HEK293T (cell line): Measurements from ENCODE around the gene PRIMA1.

ENCODE experiments used
- CTCF ChIA-PET: fragments of 350-600 bp; formaldehyde crosslinking; extraction: SDS; loops from one replicate; lab custom pipeline; 2021; ENCODE audit warnings: antibody characterized with exemption, inconsistent platforms; lab: Yijun Ruan, JAX
- POLR2A ChIA-PET: fragments of 350-600 bp; formaldehyde crosslinking; extraction: SDS; loops from one replicate; lab custom pipeline; 2020; ENCODE audit warnings: antibody characterized with exemption, inconsistent platforms; lab: Yijun Ruan, JAX
- DNase-seq: peaks from one replicate; pipeline ENCODE4 v3.0.0; 2012; ENCODE audit warnings: mixed read lengths; ENCODE audit errors: extremely low spot score
- ARNT ChIP-seq: fragments of 450-650 bp; IDR thresholded peaks from 2 replicates; pipeline ENCODE4 v1.6.1; 2017; ENCODE audit warnings: mild to moderate bottlenecking
- BHLHE40 ChIP-seq: fragments of 450-650 bp; IDR thresholded peaks from 2 replicates; pipeline ENCODE4 v1.6.1; 2016; ENCODE audit warnings: mild to moderate bottlenecking, moderate library complexity, borderline replicate concordance
- CTBP1 ChIP-seq: fragments of 450-650 bp; IDR thresholded peaks from 2 replicates; pipeline ENCODE4 v1.6.1; 2016; ENCODE audit warnings: borderline replicate concordance
- ELF4 ChIP-seq: fragments of 450-650 bp; IDR thresholded peaks from 2 replicates; pipeline ENCODE4 v1.6.1; 2017; ENCODE audit warnings: antibody characterized with exemption
- FOXA1 ChIP-seq: fragments of 450-650 bp; IDR thresholded peaks from 2 replicates; pipeline ENCODE4 v1.6.1; 2016; ENCODE audit warnings: mild to moderate bottlenecking
- FOXK2 ChIP-seq: fragments of 450-650 bp; IDR thresholded peaks from 2 replicates; pipeline ENCODE4 v1.6.1; 2016; ENCODE audit warnings: mild to moderate bottlenecking
- FOXM1 ChIP-seq: fragments of 450-650 bp; IDR thresholded peaks from 2 replicates; pipeline ENCODE4 v1.6.1; 2017; ENCODE audit warnings: mild to moderate bottlenecking, borderline replicate concordance
- HDGF ChIP-seq: fragments of 450-650 bp; IDR thresholded peaks from 2 replicates; pipeline ENCODE4 v1.6.1; 2017; ENCODE audit warnings: antibody characterized with exemption, borderline replicate concordance
- L3MBTL2 ChIP-seq: fragments of 450-650 bp; conservative IDR thresholded peaks from 2 replicates; pipeline ENCODE4 v1.6.1; 2016; ENCODE audit warnings: mild to moderate bottlenecking
- LEF1 ChIP-seq: fragments of 450-650 bp; IDR thresholded peaks from 2 replicates; pipeline ENCODE4 v1.6.1; 2017; ENCODE audit warnings: mild to moderate bottlenecking, borderline replicate concordance
- NFRKB ChIP-seq: fragments of 450-650 bp; IDR thresholded peaks from 2 replicates; pipeline ENCODE4 v1.6.1; 2016; ENCODE audit warnings: mild to moderate bottlenecking, moderate library complexity
- PKNOX1 ChIP-seq: fragments of 450-650 bp; IDR thresholded peaks from 2 replicates; pipeline ENCODE4 v1.6.1; 2016
- SP1 ChIP-seq: fragments of 450-650 bp; IDR thresholded peaks from 2 replicates; pipeline ENCODE4 v1.6.1; 2017
- SUZ12 ChIP-seq: fragments of 450-650 bp; IDR thresholded peaks from 2 replicates; pipeline ENCODE4 v1.6.1; 2016; ENCODE audit warnings: mild to moderate bottlenecking
- TARDBP ChIP-seq: fragments of 450-650 bp; IDR thresholded peaks from 2 replicates; pipeline ENCODE4 v1.6.1; 2016
- ZNF384 ChIP-seq: fragments of 450-650 bp; IDR thresholded peaks from 2 replicates; pipeline ENCODE4 v1.6.1; 2016

The PRIMA1 gene

GRCh38 chr14:93775744-93776143 lies 12.5 kb downstream of the PRIMA1 start:
- TF ChIP-seq FOXM1 (no peak), CTBP1 (no peak), SUZ12 (no peak), BHLHE40 (no peak), FOXA1 (no peak), SP1 (no peak), NFRKB (no peak), PKNOX1 (no peak), ZNF384 (no peak), FOXK2 (no peak), L3MBTL2 (no peak), ARNT (no peak), LEF1 (no peak), ELF4 (no peak), TARDBP (no peak), HDGF (no peak)
- ChIA-PET POLR2A (no interaction called here), CTCF (interaction anchor here (0.6 kb wide), 1 partner anchor 367 kb away, joined by 3 read pairs; no protein-coding TSS in a partner anchor)
- no peak for DNase-seq

- ChIA-PET POLR2A (no interaction called here), CTCF (interaction anchor here (0.6 to 0.7 kb wide), 2 partner anchors 230 to 367 kb away, joined by 3 read pairs; no protein-coding TSS in a partner anchor)
- no peak for TF ChIP-seq LEF1
- no peak for DNase-seq
Measured at GRCh38 chr14:93775158-93775557, 13.1 kb downstream of the PRIMA1 start.

GRCh38 chr14:93772263-93772662 lies 16.0 kb downstream of the PRIMA1 start:
- ChIA-PET CTCF (no interaction called here), POLR2A (no interaction called here)
- no peak for DNase-seq
- TF ChIP-seq BHLHE40 (no peak), FOXM1 (no peak), PKNOX1 (no peak), ZNF384 (no peak), CTBP1 (no peak), ELF4 (no peak), ARNT (no peak), NFRKB (no peak), FOXK2 (no peak), L3MBTL2 (no peak), HDGF (no peak), LEF1 (no peak), SUZ12 (no peak), TARDBP (no peak), SP1 (no peak), FOXA1 (no peak)

- DNase-seq, result no peak
- CTCF ChIA-PET, result no interaction called here
- TF ChIP-seq CTBP1 (no peak), ZNF384 (no peak), FOXM1 (no peak), PKNOX1 (no peak), HDGF (no peak), BHLHE40 (no peak), TARDBP (no peak), FOXA1 (no peak), NFRKB (no peak), SUZ12 (no peak), LEF1 (no peak), SP1 (no peak), ARNT (no peak), FOXK2 (no peak), ELF4 (no peak), L3MBTL2 (no peak)
- POLR2A ChIA-PET, result no interaction called here
Measured at GRCh38 chr14:93765970-93766369, 22.3 kb downstream of the PRIMA1 start.

GRCh38 chr14:93765155-93765554 lies 23.1 kb downstream of the PRIMA1 start:
- CTCF ChIA-PET, result no interaction called here
- no peak for TF ChIP-seq LEF1
- no peak for TF ChIP-seq L3MBTL2
- TF ChIP-seq ARNT, result no peak
- TF ChIP-seq HDGF, result no peak
- no peak for TF ChIP-seq NFRKB
- TF ChIP-seq ELF4, result no peak
- TF ChIP-seq ZNF384, result no peak
- TF ChIP-seq TARDBP, result no peak
- TF ChIP-seq CTBP1, result no peak
- TF ChIP-seq BHLHE40, result no peak
- POLR2A ChIA-PET, result no interaction called here
- DNase-seq, result no peak

- CTCF ChIA-PET, result no interaction called here
- no peak for DNase-seq
- POLR2A ChIA-PET, result interaction anchor here (0.5 kb wide), 1 partner anchor 10 kb away, joined by 3 read pairs; no protein-coding TSS in a partner anchor
- TF ChIP-seq FOXA1 (no peak), FOXK2 (no peak), SUZ12 (no peak), LEF1 (no peak), NFRKB (no peak), BHLHE40 (no peak), TARDBP (no peak), ELF4 (no peak), PKNOX1 (no peak), CTBP1 (no peak), L3MBTL2 (no peak), SP1 (no peak), ARNT (no peak), FOXM1 (no peak), HDGF (no peak), ZNF384 (no peak)
Measured at GRCh38 chr14:93764211-93764659, 24.1 kb downstream of the PRIMA1 start.
